ENCODE measurements around the gene TNXB.

The TNXB gene, protein sequence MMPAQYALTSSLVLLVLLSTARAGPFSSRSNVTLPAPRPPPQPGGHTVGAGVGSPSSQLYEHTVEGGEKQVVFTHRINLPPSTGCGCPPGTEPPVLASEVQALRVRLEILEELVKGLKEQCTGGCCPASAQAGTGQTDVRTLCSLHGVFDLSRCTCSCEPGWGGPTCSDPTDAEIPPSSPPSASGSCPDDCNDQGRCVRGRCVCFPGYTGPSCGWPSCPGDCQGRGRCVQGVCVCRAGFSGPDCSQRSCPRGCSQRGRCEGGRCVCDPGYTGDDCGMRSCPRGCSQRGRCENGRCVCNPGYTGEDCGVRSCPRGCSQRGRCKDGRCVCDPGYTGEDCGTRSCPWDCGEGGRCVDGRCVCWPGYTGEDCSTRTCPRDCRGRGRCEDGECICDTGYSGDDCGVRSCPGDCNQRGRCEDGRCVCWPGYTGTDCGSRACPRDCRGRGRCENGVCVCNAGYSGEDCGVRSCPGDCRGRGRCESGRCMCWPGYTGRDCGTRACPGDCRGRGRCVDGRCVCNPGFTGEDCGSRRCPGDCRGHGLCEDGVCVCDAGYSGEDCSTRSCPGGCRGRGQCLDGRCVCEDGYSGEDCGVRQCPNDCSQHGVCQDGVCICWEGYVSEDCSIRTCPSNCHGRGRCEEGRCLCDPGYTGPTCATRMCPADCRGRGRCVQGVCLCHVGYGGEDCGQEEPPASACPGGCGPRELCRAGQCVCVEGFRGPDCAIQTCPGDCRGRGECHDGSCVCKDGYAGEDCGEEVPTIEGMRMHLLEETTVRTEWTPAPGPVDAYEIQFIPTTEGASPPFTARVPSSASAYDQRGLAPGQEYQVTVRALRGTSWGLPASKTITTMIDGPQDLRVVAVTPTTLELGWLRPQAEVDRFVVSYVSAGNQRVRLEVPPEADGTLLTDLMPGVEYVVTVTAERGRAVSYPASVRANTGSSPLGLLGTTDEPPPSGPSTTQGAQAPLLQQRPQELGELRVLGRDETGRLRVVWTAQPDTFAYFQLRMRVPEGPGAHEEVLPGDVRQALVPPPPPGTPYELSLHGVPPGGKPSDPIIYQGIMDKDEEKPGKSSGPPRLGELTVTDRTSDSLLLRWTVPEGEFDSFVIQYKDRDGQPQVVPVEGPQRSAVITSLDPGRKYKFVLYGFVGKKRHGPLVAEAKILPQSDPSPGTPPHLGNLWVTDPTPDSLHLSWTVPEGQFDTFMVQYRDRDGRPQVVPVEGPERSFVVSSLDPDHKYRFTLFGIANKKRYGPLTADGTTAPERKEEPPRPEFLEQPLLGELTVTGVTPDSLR (N-terminal part only)

DNA sequence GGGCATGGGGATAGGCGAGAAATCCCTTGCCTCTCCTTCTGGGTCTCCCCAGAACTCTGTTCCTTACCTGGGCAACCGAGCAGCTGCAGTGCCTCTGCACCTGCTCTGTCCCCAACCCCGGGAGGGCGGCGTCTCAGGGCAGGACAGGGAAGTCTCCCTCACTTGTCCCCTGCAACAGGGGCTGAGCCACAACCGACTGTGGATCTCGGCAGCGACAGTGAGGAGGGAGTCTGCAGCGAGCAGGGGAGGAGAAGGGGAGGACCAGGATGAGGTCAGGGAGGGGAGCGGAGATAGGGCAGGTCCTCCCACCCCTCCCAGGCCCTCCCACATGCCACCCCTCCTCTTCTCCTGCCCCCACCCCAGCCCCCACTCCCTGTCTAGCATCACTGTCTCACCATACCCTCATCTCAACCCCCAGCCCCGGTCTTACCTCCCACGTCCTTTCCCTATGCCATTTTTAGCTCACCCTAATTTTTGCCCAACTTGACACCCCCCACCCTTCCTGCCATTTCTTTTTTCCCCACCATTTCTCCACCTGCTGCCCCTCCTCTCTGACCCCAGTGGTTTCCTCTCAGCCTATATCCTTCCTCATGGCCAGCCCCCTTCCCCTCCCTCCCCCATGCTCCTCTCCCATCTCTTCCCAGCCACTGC lies at the start of gene TNXB:
TNXB (minus strand) TSS at position 225 of the 651 bp plus-strand sequence. CDS start 11,140 bp downstream, outside the sequence.
- no peak within 1 kb of the TSS for H3K4me2 ChIP-seq (ENCODE audit: low read depth, low read length, poor library complexity, severe bottlenecking)
- no peak for TF ChIP-seq EZH2phosphoT487 (IDR thresholded peaks at IDR 0.05; ENCODE audit: borderline replicate concordance)
- TF ChIP-seq, protein P1, sequence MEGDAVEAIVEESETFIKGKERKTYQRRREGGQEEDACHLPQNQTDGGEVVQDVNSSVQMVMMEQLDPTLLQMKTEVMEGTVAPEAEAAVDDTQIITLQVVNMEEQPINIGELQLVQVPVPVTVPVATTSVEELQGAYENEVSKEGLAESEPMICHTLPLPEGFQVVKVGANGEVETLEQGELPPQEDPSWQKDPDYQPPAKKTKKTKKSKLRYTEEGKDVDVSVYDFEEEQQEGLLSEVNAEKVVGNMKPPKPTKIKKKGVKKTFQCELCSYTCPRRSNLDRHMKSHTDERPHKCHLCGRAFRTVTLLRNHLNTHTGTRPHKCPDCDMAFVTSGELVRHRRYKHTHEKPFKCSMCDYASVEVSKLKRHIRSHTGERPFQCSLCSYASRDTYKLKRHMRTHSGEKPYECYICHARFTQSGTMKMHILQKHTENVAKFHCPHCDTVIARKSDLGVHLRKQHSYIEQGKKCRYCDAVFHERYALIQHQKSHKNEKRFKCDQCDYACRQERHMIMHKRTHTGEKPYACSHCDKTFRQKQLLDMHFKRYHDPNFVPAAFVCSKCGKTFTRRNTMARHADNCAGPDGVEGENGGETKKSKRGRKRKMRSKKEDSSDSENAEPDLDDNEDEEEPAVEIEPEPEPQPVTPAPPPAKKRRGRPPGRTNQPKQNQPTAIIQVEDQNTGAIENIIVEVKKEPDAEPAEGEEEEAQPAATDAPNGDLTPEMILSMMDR (conservative IDR thresholded peaks at IDR 0.05; ENCODE audit: low read length) = no peak

DNA sequence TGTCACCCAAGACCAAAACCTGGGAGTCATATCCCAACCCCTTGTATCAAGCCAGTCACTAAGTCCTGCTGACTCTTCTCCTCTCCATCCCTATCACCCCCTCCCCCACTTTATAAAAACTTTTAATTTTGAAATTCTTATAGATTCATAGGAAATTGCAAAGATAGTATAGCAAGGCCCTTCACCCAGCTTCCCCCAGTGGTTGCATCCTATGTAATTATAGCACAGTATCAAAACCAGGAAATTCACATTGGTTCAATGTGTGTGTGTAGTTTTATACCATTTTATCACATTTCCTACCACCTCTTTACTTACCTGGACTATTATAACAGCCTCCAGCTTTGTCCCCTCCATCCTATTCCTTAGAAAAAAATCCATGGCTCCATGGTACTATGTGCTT lies 48.9 kb upstream of the TNXB start:
- Histone ChIP-seq H3K9me2 (replicated peaks; ENCODE audit: low read depth, low read length) (no peaks in the 10 kb centered on the region), H3K27me3 (ENCODE audit: insufficient read depth, low read length, poor library complexity, severe bottlenecking) (no peaks in the 10 kb centered on the region), H3K36me3 (ENCODE audit: insufficient read depth, low read length) (peaks cover 11% of the 10 kb centered on the region; the same call in 1 of the 2 replicates)

More for the DNA sequence above, at the start of gene TNXB:
- H3K36me3 ChIP-seq (ENCODE audit: insufficient read depth, low read length) = no peaks in the 10 kb centered on the region
- H3K4me3 ChIP-seq (ENCODE audit: low read length, poor library complexity, severe bottlenecking) = no peak within 1 kb of the TSS
- no peaks in the 10 kb centered on the region for H3K79me2 ChIP-seq (ENCODE audit: insufficient read depth, low read length)
- no peaks in the 10 kb centered on the region for H4K20me1 ChIP-seq (ENCODE audit: insufficient read depth, low read length, poor library complexity, severe bottlenecking)
- no peaks in the 10 kb centered on the region for H3F3A ChIP-seq (ENCODE audit: low read depth)
- no peaks in the 10 kb centered on the region for H3K4me1 ChIP-seq (ENCODE audit: insufficient read depth, low read length, poor library complexity, severe bottlenecking)
- H3K9me3 ChIP-seq (ENCODE audit: insufficient read depth, low read depth, low read length) = no peaks in the 10 kb centered on the region
- no peak within 1 kb of the TSS for H2AFZ ChIP-seq (ENCODE audit: low read length)
- H3K27me3 ChIP-seq (ENCODE audit: insufficient read depth, low read length, poor library complexity, severe bottlenecking) = no peaks in the 10 kb centered on the region
- H3K9ac ChIP-seq (ENCODE audit: low read depth, low read length, poor library complexity, severe bottlenecking) = no peak within 1 kb of the TSS
- no peaks in the 10 kb centered on the region for H3K9me2 ChIP-seq (replicated peaks; ENCODE audit: low read depth, low read length)

More for the DNA sequence above, 48.9 kb upstream of the TNXB start:
- Histone ChIP-seq H4K20me1 (ENCODE audit: insufficient read depth, low read length, poor library complexity, severe bottlenecking) (no peaks in the 10 kb centered on the region), H3K4me2 (ENCODE audit: low read depth, low read length, poor library complexity, severe bottlenecking) (no peak overlapping the region), H3K4me3 (ENCODE audit: low read length, poor library complexity, severe bottlenecking) (no peak overlapping the region), H3K4me1 (ENCODE audit: insufficient read depth, low read length, poor library complexity, severe bottlenecking) (peaks cover 19% of the 10 kb centered on the region), H3F3A (ENCODE audit: low read depth) (no peaks in the 10 kb centered on the region), H3K9ac (ENCODE audit: low read depth, low read length, poor library complexity, severe bottlenecking) (no peak overlapping the region), H3K79me2 (ENCODE audit: insufficient read depth, low read length) (peaks cover 17% of the 10 kb centered on the region), H2AFZ (ENCODE audit: low read length) (no peak overlapping the region), H3K9me3 (ENCODE audit: insufficient read depth, low read depth, low read length) (no peaks in the 10 kb centered on the region)
- TF ChIP-seq, protein P1 (conservative IDR thresholded peaks at IDR 0.05; ENCODE audit: low read length) = no peak
- no peak for TF ChIP-seq EZH2phosphoT487 (IDR thresholded peaks at IDR 0.05; ENCODE audit: borderline replicate concordance)
